DND-41 (cell line): ENCODE results near the gene HDAC4.
A peak's percentile ranks its signal among the peaks of the same experiment; 100 is the strongest.

Experiments
- ATAC-seq: fragments of 200-7000 bp; cut with Tn5 transposase; 3 replicates; pipeline ENCODE4 v1.9.1; 2021; ENCODE audit warnings: low read depth; ENCODE audit not compliant: insufficient read depth
- DNase-seq: peaks from one replicate; pipeline ENCODE4 v3.0.0-alpha.2; 2020
- H2AFZ ChIP-seq: 2 replicates; pipeline ENCODE4 v1.6.0; 2012; ENCODE audit warnings: low read depth, low read length
- H3K27ac ChIP-seq: 2 replicates; pipeline ENCODE4 v1.5.1; 2012; ENCODE audit warnings: low read length, inconsistent platforms
- H3K27me3 ChIP-seq: fragments of 200-600 bp; sonication (generic); 2 replicates; pipeline ENCODE4 v1.6.0; 2012; ENCODE audit warnings: low read length, mild to moderate bottlenecking, inconsistent platforms; ENCODE audit not compliant: insufficient read depth, poor library complexity
- H3K36me3 ChIP-seq: 2 replicates; pipeline ENCODE4 v1.5.1; 2012; ENCODE audit warnings: low read length, inconsistent platforms; ENCODE audit not compliant: insufficient read depth
- H3K4me1 ChIP-seq: 2 replicates; pipeline ENCODE4 v1.5.1; 2012; ENCODE audit warnings: mild to moderate bottlenecking, low read length; ENCODE audit not compliant: insufficient read depth
- H3K4me2 ChIP-seq: 2 replicates; pipeline ENCODE4 v1.6.0; 2012; ENCODE audit warnings: mild to moderate bottlenecking, moderate library complexity, low read length, inconsistent platforms; ENCODE audit not compliant: insufficient read depth
- H3K4me3 ChIP-seq, 2 experiments: fragments of 200-600 bp in 1 of 2; shearing (Covaris generic) in 1 of 2; 2 replicates each; pipeline ENCODE4 v1.5.1; 2012 to 2016; ENCODE audit warnings: inconsistent platforms in 2 of 2, low read length in 2 of 2, mild to moderate bottlenecking in 2 of 2, low read depth in 1 of 2, moderate library complexity in 1 of 2
- H3K79me2 ChIP-seq: 2 replicates; pipeline ENCODE4 v1.6.0; 2012; ENCODE audit warnings: low read length, inconsistent platforms; ENCODE audit not compliant: insufficient read depth
- H3K9ac ChIP-seq: 2 replicates; pipeline ENCODE4 v1.6.0; 2012; ENCODE audit warnings: low read depth, mild to moderate bottlenecking, inconsistent platforms, low read length, moderate library complexity
- H3K9me3 ChIP-seq: 2 replicates; pipeline ENCODE4 v1.5.1; 2012; ENCODE audit warnings: low read length, moderate library complexity, mild to moderate bottlenecking, inconsistent platforms; ENCODE audit not compliant: insufficient read depth, severe bottlenecking
- H4K20me1 ChIP-seq: 2 replicates; pipeline ENCODE4 v1.6.0; 2012; ENCODE audit warnings: low read length; ENCODE audit not compliant: insufficient read depth
- EZH2 ChIP-seq: IDR thresholded peaks from 3 replicates; pipeline ENCODE4 v1.6.1; 2012; ENCODE audit warnings: borderline replicate concordance, low read depth, mild to moderate bottlenecking, moderate library complexity, low read length, inconsistent platforms; ENCODE audit not compliant: severe bottlenecking
- TF ChIP-seq, protein P1 (sequence below): IDR thresholded peaks from 2 replicates; pipeline ENCODE4 v1.5.1; 2012; ENCODE audit warnings: borderline replicate concordance, low read length, moderate library complexity, mild to moderate bottlenecking; ENCODE audit not compliant: poor library complexity, severe bottlenecking; ENCODE audit errors: extremely low read depth

Gene HDAC4

DNA sequence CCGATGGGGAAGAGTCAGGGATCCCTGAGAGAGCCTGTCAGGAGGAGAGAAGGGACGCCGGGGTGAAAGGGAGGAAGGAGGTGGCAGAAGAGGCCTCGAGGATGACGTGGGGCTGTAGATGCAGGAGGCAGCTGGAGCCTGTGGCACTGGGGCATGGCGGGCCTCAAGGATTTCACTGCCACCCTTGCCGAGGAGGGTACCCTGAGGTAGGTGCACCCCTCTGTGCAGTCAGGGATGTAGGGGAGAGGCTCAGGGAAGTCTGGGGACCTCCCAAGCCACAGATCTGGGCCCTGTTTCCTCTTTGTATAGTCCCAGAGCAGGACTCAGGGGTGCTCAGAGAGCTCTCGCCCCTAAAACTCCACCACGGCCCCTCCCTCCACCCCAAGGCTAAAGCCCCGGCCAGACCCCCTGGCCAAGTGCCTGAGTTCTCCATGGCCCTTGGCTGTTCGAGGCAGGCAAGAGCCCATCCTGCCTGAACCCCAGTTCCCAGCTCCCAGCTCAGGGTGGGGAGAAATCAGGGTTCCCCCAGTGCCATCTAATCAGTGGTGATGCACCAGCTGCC lies 39.0 kb upstream of the HDAC4 start:
- H4K20me1 ChIP-seq: no peaks in the 10 kb centered on the region
- no peaks in the 10 kb centered on the region for H3K36me3 ChIP-seq
- peak overlapping the region; percentile 70 for H3K4me2 ChIP-seq
- H3K79me2 ChIP-seq: peaks cover 6% of the 10 kb centered on the region; the same call in 1 of the 2 replicates
- peak overlapping the region; percentile 88 for H3K27ac ChIP-seq
- peaks cover 64% of the 10 kb centered on the region for H3K4me1 ChIP-seq
- H2AFZ ChIP-seq: peak overlapping the region; percentile 48
- no peak for TF ChIP-seq EZH2
- TF ChIP-seq, protein P1, sequence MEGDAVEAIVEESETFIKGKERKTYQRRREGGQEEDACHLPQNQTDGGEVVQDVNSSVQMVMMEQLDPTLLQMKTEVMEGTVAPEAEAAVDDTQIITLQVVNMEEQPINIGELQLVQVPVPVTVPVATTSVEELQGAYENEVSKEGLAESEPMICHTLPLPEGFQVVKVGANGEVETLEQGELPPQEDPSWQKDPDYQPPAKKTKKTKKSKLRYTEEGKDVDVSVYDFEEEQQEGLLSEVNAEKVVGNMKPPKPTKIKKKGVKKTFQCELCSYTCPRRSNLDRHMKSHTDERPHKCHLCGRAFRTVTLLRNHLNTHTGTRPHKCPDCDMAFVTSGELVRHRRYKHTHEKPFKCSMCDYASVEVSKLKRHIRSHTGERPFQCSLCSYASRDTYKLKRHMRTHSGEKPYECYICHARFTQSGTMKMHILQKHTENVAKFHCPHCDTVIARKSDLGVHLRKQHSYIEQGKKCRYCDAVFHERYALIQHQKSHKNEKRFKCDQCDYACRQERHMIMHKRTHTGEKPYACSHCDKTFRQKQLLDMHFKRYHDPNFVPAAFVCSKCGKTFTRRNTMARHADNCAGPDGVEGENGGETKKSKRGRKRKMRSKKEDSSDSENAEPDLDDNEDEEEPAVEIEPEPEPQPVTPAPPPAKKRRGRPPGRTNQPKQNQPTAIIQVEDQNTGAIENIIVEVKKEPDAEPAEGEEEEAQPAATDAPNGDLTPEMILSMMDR: no peak
- no peak for DNase-seq
- H3K9ac ChIP-seq: peak overlapping the region; percentile 70
- no peak for ATAC-seq
- H3K9me3 ChIP-seq: no peaks in the 10 kb centered on the region
- peak overlapping the region in 1 of 2 experiments; percentile 55; a peak in 3 of 4 replicates for H3K4me3 ChIP-seq
- no peaks in the 10 kb centered on the region for H3K27me3 ChIP-seq

DNA sequence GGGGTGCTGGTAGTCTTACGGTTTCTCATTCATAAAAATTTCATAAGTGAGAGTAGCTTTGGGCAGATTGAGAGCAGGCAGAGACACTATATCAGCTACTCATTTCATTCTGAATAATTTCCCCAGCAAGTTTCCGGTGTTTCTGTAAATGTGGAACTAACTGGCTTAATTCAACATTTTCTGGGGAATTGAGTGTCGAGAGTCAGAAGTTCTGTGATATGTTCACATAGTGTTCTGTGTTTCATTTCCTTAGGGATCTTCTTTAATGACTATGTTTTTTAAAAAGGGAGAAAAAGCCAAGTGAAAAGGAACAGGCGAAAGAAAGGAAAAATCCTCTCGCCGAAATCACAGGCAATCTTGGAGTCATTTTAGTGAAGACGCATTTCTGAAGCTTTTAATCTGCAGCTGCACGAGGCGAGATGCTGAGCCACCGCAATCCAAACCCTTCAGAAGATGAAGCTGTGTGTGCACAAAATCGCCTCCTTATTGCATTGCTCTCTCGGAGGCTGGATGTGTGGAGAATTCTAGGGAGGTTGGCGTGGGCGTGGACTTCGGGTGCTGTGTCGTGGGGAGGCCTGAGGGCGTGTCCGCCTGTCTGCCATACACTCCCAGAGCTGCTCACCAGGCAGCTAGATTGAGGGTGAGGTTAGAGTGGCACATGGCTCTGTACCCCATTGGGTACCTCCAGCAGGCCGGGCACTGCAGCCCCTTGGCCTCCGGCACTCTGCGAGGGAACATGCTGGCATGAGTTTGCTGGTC lies 38.4 kb upstream of the HDAC4 start:
- peak overlapping the region in 1 of 2 experiments; percentile 55; a peak in 1 of 4 replicates for H3K4me3 ChIP-seq
- no peak for ATAC-seq
- peaks cover 6% of the 10 kb centered on the region; the same call in 1 of the 2 replicates for H3K79me2 ChIP-seq
- no peaks in the 10 kb centered on the region for H3K27me3 ChIP-seq
- H3K9me3 ChIP-seq: no peaks in the 10 kb centered on the region
- no peaks in the 10 kb centered on the region for H3K36me3 ChIP-seq
- H3K4me2 ChIP-seq: peak overlapping the region; percentile 70
- no peak for DNase-seq
- H2AFZ ChIP-seq: 0 out of 2 replicates have a peak overlapping the region, but pooled peaks have one; percentile 48
- H3K4me1 ChIP-seq: peaks cover 64% of the 10 kb centered on the region
- TF ChIP-seq, protein P1: no peak
- TF ChIP-seq EZH2: no peak
- H4K20me1 ChIP-seq: no peaks in the 10 kb centered on the region
- H3K9ac ChIP-seq: peak overlapping the region; percentile 70
- H3K27ac ChIP-seq: peak overlapping the region; percentile 88

DNA sequence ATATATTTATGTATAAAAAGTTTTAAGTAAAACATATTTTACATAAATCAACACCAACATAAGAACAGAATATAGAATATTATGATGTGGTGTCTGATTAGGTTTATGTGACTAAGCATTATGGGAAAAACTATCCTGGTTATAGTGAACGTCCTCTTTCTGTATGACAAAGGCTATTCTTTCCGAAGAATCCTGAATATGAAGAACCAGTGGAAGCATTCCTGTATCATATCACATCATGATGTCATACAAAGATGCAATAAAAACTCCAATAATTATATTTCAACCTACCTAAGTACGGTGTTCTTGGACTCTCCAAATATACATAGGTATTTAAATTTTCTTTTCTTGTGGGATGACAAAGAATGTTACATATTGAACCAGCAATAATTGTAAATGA lies 37.5 kb upstream of the HDAC4 start:
- H3K36me3 ChIP-seq: no peaks in the 10 kb centered on the region
- H4K20me1 ChIP-seq: no peaks in the 10 kb centered on the region
- H3K9ac ChIP-seq: no peak overlapping the region
- peaks cover 7% of the 10 kb centered on the region for H3K9me3 ChIP-seq
- peaks cover 6% of the 10 kb centered on the region; the same call in 1 of the 2 replicates for H3K79me2 ChIP-seq
- peaks cover 62% of the 10 kb centered on the region for H3K4me1 ChIP-seq
- H3K27me3 ChIP-seq: no peaks in the 10 kb centered on the region
- no peak for TF ChIP-seq EZH2
- TF ChIP-seq, protein P1: no peak
- ATAC-seq (no peak), DNase-seq (no peak)
- H2AFZ ChIP-seq: no peak overlapping the region
- no peak overlapping the region for H3K4me2 ChIP-seq
- H3K4me3 ChIP-seq: no peak overlapping the region
- no peak overlapping the region for H3K27ac ChIP-seq
